DND-41 (cell line): Measurements from ENCODE around the gene ABCC10.

Experiments
- CTCF ChIP-seq: IDR thresholded peaks from 2 replicates; pipeline ENCODE4 v1.5.1; 2012; ENCODE audit warnings: borderline replicate concordance, low read length, moderate library complexity, mild to moderate bottlenecking; ENCODE audit not compliant: poor library complexity, severe bottlenecking; ENCODE audit errors: extremely low read depth
- EZH2 ChIP-seq: IDR thresholded peaks from 3 replicates; pipeline ENCODE4 v1.6.1; 2012; ENCODE audit warnings: borderline replicate concordance, low read depth, mild to moderate bottlenecking, moderate library complexity, low read length, inconsistent platforms; ENCODE audit not compliant: severe bottlenecking

GRCh38 chr6:43492673-43493072, 65.3 kb downstream of the ABCC10 start:
- TF ChIP-seq CTCF, result no peak
- TF ChIP-seq EZH2, result no peak
